ENCODE data around the gene GTPBP1.
A peak's percentile ranks its signal among the peaks of the same experiment; 100 is the strongest.

The GTPBP1 gene

GRCh38 chr22:38754751-38755154, 49.0 kb downstream of the GTPBP1 start:
- peak overlapping the region; percentile 96 to 98 for H3K27ac ChIP-seq
- DNase-seq, result peak; percentile 79 to 81
- peaks cover 3 to 51% (median 35%) of the 10 kb centered on the region in 4 donors for H3K4me1 ChIP-seq
- intact Hi-C loops (cut with DNase I; ENCODE audit: low total_unique reads), result loop anchor here (5.0 kb wide), 1 partner anchor 47 kb away; the partner anchor contains the start of gene GTPBP1
- H3K9me3 ChIP-seq, result no peaks in the 10 kb centered on the region
- H3K27me3 ChIP-seq, result no peaks in the 10 kb centered on the region
- H3K36me3 ChIP-seq, result peaks cover 32 to 33% (median 33%) of the 10 kb centered on the region in 3 donors
- H3K4me3 ChIP-seq, result peak overlapping the region; percentile 68 to 76
- TF ChIP-seq, protein P1, sequence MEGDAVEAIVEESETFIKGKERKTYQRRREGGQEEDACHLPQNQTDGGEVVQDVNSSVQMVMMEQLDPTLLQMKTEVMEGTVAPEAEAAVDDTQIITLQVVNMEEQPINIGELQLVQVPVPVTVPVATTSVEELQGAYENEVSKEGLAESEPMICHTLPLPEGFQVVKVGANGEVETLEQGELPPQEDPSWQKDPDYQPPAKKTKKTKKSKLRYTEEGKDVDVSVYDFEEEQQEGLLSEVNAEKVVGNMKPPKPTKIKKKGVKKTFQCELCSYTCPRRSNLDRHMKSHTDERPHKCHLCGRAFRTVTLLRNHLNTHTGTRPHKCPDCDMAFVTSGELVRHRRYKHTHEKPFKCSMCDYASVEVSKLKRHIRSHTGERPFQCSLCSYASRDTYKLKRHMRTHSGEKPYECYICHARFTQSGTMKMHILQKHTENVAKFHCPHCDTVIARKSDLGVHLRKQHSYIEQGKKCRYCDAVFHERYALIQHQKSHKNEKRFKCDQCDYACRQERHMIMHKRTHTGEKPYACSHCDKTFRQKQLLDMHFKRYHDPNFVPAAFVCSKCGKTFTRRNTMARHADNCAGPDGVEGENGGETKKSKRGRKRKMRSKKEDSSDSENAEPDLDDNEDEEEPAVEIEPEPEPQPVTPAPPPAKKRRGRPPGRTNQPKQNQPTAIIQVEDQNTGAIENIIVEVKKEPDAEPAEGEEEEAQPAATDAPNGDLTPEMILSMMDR (IDR thresholded peaks at IDR 0.05), result no peak

DNA sequence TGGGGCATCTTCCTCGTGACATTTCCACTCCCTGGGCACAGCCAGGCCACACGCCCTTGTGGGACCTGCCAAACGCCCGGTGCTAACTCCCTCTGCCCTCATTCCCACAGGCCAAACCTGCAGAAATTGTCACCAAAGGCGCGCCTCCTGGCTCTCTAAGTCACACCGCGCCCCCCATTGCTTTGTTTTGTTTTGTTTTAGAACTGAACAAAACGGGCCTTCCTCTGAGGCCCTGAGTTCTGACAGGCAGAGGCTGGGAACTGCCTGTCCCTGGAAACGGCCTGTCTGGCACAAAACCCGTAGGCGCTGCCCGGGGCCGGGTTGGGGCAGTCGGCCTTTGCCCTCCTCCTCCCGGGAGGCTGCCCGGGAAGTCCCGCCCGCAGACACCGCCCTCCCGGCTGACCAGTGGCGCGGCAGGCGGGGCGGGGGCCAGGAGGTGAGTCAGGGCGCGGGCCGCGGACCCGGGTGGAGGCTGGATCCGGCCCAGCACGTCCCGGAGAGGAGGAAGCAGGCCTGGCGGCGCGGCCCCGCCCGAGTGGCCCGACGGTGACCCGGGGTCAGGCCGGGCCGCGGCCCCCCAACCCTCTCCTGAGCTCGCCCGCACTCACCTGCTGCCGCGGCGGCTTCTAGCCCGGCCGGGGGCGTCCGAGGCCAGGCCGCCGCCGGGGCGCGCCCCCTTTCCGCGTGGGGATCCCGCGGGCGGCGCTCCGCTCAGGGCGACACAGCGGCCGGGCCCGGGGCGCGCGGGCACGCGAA, 49.6 kb downstream of the GTPBP1 start:
- peak overlapping the region; percentile 96 to 98 for H3K27ac ChIP-seq
- H3K27me3 ChIP-seq, result no peaks in the 10 kb centered on the region
- TF ChIP-seq, protein P1 (IDR thresholded peaks at IDR 0.05), result peak in 1 of 2 experiments; percentile 19
- peak; percentile 97 to 99 for DNase-seq
- H3K36me3 ChIP-seq, result peaks cover 26 to 28% (median 27%) of the 10 kb centered on the region in 3 donors
- intact Hi-C loops (cut with DNase I; ENCODE audit: low total_unique reads), result no loop called here
- peaks cover 3 to 51% (median 34%) of the 10 kb centered on the region in 4 donors for H3K4me1 ChIP-seq
- H3K4me3 ChIP-seq, result peak overlapping the region; percentile 68 to 76
- H3K9me3 ChIP-seq, result no peaks in the 10 kb centered on the region

DNA sequence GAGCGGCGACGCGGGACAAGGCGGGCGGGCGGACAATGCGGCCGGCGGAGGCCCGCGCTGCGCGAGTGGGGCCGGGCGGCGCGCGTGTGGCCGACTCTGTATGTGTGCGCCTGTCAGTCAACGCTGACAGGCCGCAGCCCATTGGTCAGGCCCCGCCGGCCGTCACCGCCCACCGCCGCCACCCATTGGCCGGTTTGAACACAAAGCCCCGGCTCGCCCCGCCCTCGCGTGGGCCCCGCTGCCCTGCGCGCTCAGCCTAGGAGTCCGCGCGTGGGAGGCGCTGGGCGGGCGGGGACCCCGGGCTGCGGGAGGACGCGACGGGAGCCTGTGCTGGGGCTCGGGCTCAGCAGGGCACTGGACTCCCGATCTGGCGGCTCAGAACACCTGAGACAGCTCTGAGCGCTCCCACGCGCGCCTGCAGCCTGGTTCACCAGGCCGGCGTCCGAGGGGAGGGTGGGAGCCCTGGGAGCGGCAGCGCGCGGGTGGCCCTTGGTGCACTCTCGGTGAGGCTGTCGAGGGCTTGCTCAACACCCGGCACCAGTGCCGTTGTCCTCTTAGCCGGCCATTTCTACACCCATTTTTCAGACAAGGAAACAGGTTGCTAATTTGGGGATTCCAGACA, 50.3 kb downstream of the GTPBP1 start, which contains the start of gene SUN2:
TSS of gene SUN2 (minus strand) at position 88 of the 622 bp plus-strand sequence. CDS start 3,370 bp downstream, outside the sequence.
- TF ChIP-seq, protein P1 (IDR thresholded peaks at IDR 0.05), result no peak
- Histone ChIP-seq H3K4me1 (peaks cover 3 to 46% (median 32%) of the 10 kb centered on the region in 4 donors), H3K4me3 (peak within 1 kb of the TSS; percentile 68 to 76), H3K36me3 (peaks cover 19 to 21% (median 20%) of the 10 kb centered on the region in 3 donors), H3K27ac (peak within 1 kb of the TSS; percentile 96 to 98), H3K27me3 (no peaks in the 10 kb centered on the region), H3K9me3 (no peaks in the 10 kb centered on the region)
- DNase-seq, result peak; percentile 94 to 98
- intact Hi-C loops (cut with DNase I; ENCODE audit: low total_unique reads), result no loop called here

DNA sequence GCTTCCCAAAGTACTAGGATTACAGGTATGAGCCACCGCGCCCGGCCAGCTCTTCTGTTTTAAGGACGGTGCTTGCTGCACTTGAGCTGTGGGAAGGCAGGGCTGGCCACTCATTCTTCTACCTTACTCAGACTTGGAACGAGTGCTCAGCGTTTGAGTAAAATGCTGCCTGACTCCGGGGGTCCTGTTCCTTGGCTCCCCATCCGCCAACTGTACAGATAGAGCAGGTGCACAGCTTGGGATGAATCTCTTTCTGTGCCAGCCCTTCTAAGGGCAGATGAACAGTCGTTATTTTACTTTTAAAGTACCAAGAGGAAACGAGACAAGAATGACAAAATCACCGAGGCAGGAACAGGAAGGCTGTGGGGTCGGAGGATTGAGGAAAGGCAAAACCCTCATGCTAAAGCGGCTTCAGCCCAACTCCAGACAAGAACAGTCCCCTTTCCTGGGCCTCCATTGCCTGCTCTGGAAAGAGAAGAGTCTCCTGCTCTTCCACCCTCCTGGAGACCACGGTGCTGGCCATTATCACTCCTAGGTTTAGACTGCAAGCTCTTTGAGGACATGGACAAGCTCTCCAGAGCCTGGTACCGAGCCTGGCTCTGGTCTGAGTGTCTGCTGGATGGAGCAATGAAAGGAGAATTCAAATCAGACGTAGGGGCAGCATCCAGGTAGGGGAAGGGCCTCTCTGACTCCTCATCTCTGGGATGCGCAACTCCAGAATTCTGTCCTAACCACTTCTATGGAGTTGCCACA, 51.1 kb downstream of the GTPBP1 start:
- intact Hi-C loops (cut with DNase I; ENCODE audit: low total_unique reads), result no loop called here
- DNase-seq, result no peak

DNA sequence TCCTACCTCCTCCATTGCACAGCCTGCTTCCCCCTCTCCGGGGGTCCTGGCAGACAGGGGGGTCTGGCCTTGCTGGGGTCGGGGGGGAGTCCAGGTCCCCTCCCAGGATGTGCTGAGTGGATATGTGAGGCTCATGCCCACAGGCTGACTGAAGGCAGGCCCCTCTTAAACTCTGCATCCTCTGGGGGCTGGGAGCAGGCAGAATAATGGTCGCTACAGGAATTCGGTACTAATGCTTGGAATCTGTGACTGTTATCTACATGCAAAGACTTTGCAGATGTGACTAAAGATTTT, 51.7 kb downstream of the GTPBP1 start:
- Histone ChIP-seq H3K27ac (peak overlapping the region in 1 of 2 donors; percentile 98), H3K27me3 (peaks cover 0 to 3% of the 10 kb centered on the region in 2 donors), H3K36me3 (peaks cover 5 to 7% (median 6%) of the 10 kb centered on the region in 3 donors), H3K4me3 (no peak overlapping the region), H3K4me1 (peaks cover 3 to 33% (median 23%) of the 10 kb centered on the region in 4 donors), H3K9me3 (no peaks in the 10 kb centered on the region)
- intact Hi-C loops (cut with DNase I; ENCODE audit: low total_unique reads), result no loop called here
- TF ChIP-seq, protein P1 (IDR thresholded peaks at IDR 0.05), result no peak
- no peak for DNase-seq

More for the DNA sequence above, 51.1 kb downstream of the GTPBP1 start:
- peaks cover 11 to 12% (median 11%) of the 10 kb centered on the region in 3 donors for H3K36me3 ChIP-seq
- H3K9me3 ChIP-seq, result no peaks in the 10 kb centered on the region
- no peaks in the 10 kb centered on the region for H3K27me3 ChIP-seq
- H3K4me1 ChIP-seq, result peaks cover 3 to 38% (median 26%) of the 10 kb centered on the region in 4 donors
- TF ChIP-seq, protein P1 (IDR thresholded peaks at IDR 0.05), result no peak
- H3K4me3 ChIP-seq, result peak overlapping the region; percentile 68 to 76
- peak overlapping the region; percentile 96 to 98 for H3K27ac ChIP-seq

Data from tibial artery (tissue), 4 donors.